ENCODE measurements around the gene LACTB.

GRCh38 chr15:63126726-63127125 is 5.1 kb downstream of the LACTB start:
- TF ChIP-seq CTCF (IDR thresholded peaks at IDR 0.05; ENCODE audit: insufficient read depth, low read length, poor library complexity, severe bottlenecking) (no peak), EZH2phosphoT487 (conservative IDR thresholded peaks at IDR 0.05; ENCODE audit: low read length) (no peak)

All from SU-DHL-6 (cell line).